B cell (primary cell): ENCODE measurements around the gene RIN3. TPM values are rescaled to one million over a fixed set of nuclear protein-coding genes. Genes with fewer than 3 reads are reported as not detected.

Experiments used
- ATAC-seq: fragments of 200-7000 bp; cut with Tn5 transposase; one replicate; pipeline ENCODE4 v1.10.0; 2021; ENCODE audit warnings: low read depth, mild to moderate bottlenecking, moderate number of reproducible peaks, moderate library complexity
- CTCF ChIA-PET: fragments of 350-600 bp; sonication (Branson Sonifier 250); formaldehyde crosslinking; loops from one replicate; lab custom pipeline; 2021; ENCODE audit warnings: antibody characterized with exemption, inconsistent platforms; lab: Charles Lee
- POLR2A ChIA-PET: fragments of 350-600 bp; sonication (Branson Sonifier 250); formaldehyde crosslinking; loops from one replicate; lab custom pipeline; 2021; ENCODE audit warnings: antibody characterized with exemption; lab: Charles Lee
- DNase-seq: peaks from one replicate; pipeline ENCODE4 v3.0.0; 2013
- H2AFZ ChIP-seq: 2 replicates; pipeline ENCODE4 v1.6.1; 2012; ENCODE audit warnings: mild to moderate bottlenecking, low read depth, low read length; ENCODE audit not compliant: insufficient read depth, poor library complexity, severe bottlenecking
- H3K27ac ChIP-seq, 2 donors: 1 replicate in 1 of 2; 2 replicates in 1 of 2; pipeline ENCODE4 v1.5.1; 2012 to 2013; ENCODE audit warnings: low read length in 2 of 2, mild to moderate bottlenecking in 2 of 2, moderate library complexity in 1 of 2
- H3K27me3 ChIP-seq, 4 experiments: fragments of 200-600 bp in 1 of 4; sonication (generic) in 1 of 4; replicated peaks in 1 of 4; 1 replicate in 2 of 4; 2 replicates in 2 of 4; pipeline versions ENCODE4 v1.6.1 to v1.7.0; 2013 to 2016; ENCODE audit warnings: low read length in 3 of 4, mild to moderate bottlenecking in 2 of 4, mixed read lengths in 1 of 4, moderate library complexity in 1 of 4; ENCODE audit not compliant: insufficient read depth in 4 of 4, control insufficient read depth in 3 of 4; ENCODE audit errors: control extremely low read depth in 1 of 4
- H3K36me3 ChIP-seq, 2 experiments: replicated peaks in 1 of 2; 1 replicate in 1 of 2; 2 replicates in 1 of 2; pipeline versions ENCODE4 v1.6.1 to v1.7.1; 2013; ENCODE audit warnings: low read length in 1 of 2; ENCODE audit not compliant: insufficient read depth in 2 of 2, control insufficient read depth in 1 of 2; ENCODE audit errors: control extremely low read depth in 1 of 2, extremely low read depth in 1 of 2
- H3K4me1 ChIP-seq, 2 donors: fragments of 200-600 bp in 1 of 2; sonication (generic) in 1 of 2; 1 replicate in 1 of 2; 2 replicates in 1 of 2; pipeline versions ENCODE4 v1.5.1 to v1.6.1; 2013 to 2017; ENCODE audit warnings: low read length in 2 of 2; ENCODE audit not compliant: control insufficient read depth in 2 of 2, insufficient read depth in 2 of 2
- H3K4me2 ChIP-seq: replicated peaks from 2 replicates; pipeline ENCODE3; 2012; ENCODE audit warnings: mild to moderate bottlenecking, low read depth, low read length; ENCODE audit not compliant: poor library complexity, severe bottlenecking
- H3K4me3 ChIP-seq, 5 experiments: fragments of 200-600 bp in 1 of 5; sonication (generic) in 1 of 5; 1 replicate in 3 of 5; 2 replicates in 2 of 5; pipeline versions ENCODE4 v1.5.1 to v1.7.0; 2011 to 2016; ENCODE audit warnings: low read length in 4 of 5, mild to moderate bottlenecking in 4 of 5, low read depth in 2 of 5, control low read depth in 1 of 5, moderate library complexity in 1 of 5; ENCODE audit not compliant: insufficient read depth in 1 of 5; ENCODE audit errors: control extremely low read depth in 1 of 5, extremely low read depth in 1 of 5
- H3K79me2 ChIP-seq: fragments of 200-600 bp; sonication (generic); one replicate; pipeline ENCODE4 v1.6.0; 2016; ENCODE audit warnings: low read length; ENCODE audit not compliant: control insufficient read depth, insufficient read depth
- H3K9ac ChIP-seq: fragments of 200-600 bp; sonication (generic); 2 replicates; pipeline ENCODE4 v1.6.1; 2017; ENCODE audit warnings: mild to moderate bottlenecking, low read length, moderate library complexity
- H3K9me3 ChIP-seq, 3 donors: one replicate each; pipeline versions ENCODE4 v1.6.1 to v1.7.1; 2013; ENCODE audit warnings: low read length in 2 of 3; ENCODE audit not compliant: control insufficient read depth in 2 of 3, insufficient read depth in 1 of 3; ENCODE audit errors: control extremely low read depth in 1 of 3
- H4K20me1 ChIP-seq: 2 replicates; pipeline ENCODE4 v1.6.0; 2012; ENCODE audit warnings: mild to moderate bottlenecking, low read length; ENCODE audit not compliant: insufficient read depth, control insufficient read depth, poor library complexity, severe bottlenecking
- H3K27ac Mint-ChIP-seq: one replicate; pipeline ENCODE4 v1.8.0; 2021; ENCODE audit warnings: mixed read lengths
- H3K27me3 Mint-ChIP-seq: one replicate; pipeline ENCODE4 v1.8.0; 2021; ENCODE audit warnings: mixed read lengths
- H3K4me1 Mint-ChIP-seq: one replicate; pipeline ENCODE4 v1.8.0; 2021; ENCODE audit warnings: mixed read lengths
- H3K4me3 Mint-ChIP-seq: one replicate; pipeline ENCODE4 v1.8.0; 2021; ENCODE audit warnings: mixed read lengths
- H3K9me3 Mint-ChIP-seq: one replicate; pipeline ENCODE4 v1.8.0; 2022; ENCODE audit warnings: mixed read lengths; ENCODE audit not compliant: insufficient read depth
- EZH2 ChIP-seq: IDR thresholded peaks from 2 replicates; pipeline ENCODE4 v1.6.1; 2012; ENCODE audit warnings: borderline replicate concordance, low read depth, mild to moderate bottlenecking, moderate library complexity, low read length; ENCODE audit not compliant: insufficient read depth, poor library complexity, severe bottlenecking
- WGBS: methylation state at CpG from one replicate; pipeline ENCODE4 v1.1.5; 2013; ENCODE audit warnings: missing lambda C conversion rate; ENCODE audit not compliant: insufficient coverage; 5-methylcytosine and 5-hydroxymethylcytosine counted together
- intact Hi-C: fragments of 100-400 bp; cut with micrococcal nuclease; formaldehyde crosslinking; loops from one replicate; pipeline ENCODE4 v1.10.0; 2022
- polyA plus RNA-seq: library from polyadenylated mRNA; depleted of rRNA; stranded (reverse); fragments of >200 nt; gene quantifications from 2 replicates; pipeline ENCODE4 v1.2.3, GENCODE V29; 2012
- total RNA-seq, 2 donors: library from RNA; stranded (reverse); fragments of 120-200 nt in 1 of 2; gene quantifications; 1 replicate in 1 of 2; 2 replicates in 1 of 2; pipeline versions ENCODE4 v1.2.3 to v1.2.4, GENCODE V29; 2013 to 2022
- TF ChIP-seq, protein P1 (sequence below): fragments of 200-600 bp; IDR thresholded peaks from one replicate; pipeline ENCODE4 v1.8.0; 2022; ENCODE audit warnings: antibody characterized with exemption, mild to moderate bottlenecking

RIN3 gene
- total and polyA plus RNA-seq, 2 donors (not counting 1 experiment from before 2014, with no cell fraction given): 62.1 to 123 TPM

DNA sequence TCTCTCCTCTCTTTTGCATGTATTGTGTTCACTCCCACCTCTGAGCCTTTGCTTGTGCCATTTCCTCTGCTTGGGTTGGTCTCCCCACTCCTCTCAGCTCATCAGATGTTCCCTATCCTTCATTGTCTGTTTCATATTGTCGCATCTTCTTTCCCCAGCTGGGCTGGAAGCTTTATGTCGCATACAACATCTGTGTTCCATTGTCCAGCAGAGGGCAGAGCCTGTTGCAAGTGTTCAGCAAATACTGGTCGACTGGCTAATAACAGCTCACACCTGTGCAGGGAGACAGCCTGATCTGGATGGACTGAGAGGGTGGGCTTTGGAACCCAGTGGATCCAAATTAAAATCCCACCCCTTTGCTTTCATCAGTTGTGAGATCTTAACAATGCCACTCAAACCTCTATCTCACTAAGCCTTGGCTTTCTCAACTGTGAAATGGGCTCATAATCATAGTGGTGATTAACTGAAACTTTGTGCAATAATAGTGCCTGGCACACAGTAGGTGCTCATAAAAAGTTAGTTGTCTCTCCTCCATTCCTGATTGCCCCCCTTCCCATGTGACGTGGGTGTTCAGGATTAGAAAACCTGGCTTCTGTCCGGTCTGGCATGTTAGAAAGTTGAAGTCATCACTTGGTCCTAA, 75.8 kb downstream of the RIN3 start:
- ATAC-seq (peak; percentile 67), DNase-seq (peak; percentile 66)
- Mint-ChIP-seq H3K27me3 (no peaks in the 10 kb centered on the region), H3K27ac (no peak overlapping the region), H3K9me3 (no peaks in the 10 kb centered on the region), H3K4me3 (no peak overlapping the region), H3K4me1 (peaks cover 59% of the 10 kb centered on the region)
- peaks cover 51 to 56% of the 10 kb centered on the region in 2 donors for H3K4me1 ChIP-seq
- 82% methylated on average over 5 of the region's 5 CpGs for WGBS
- H3K4me2 ChIP-seq: peak overlapping the region; percentile 31
- intact Hi-C loops: loop anchor here (1.0 to 2.0 kb wide), 2 partner anchors 61 to 92 kb away; no protein-coding TSS in a partner anchor
- no peaks in the 10 kb centered on the region for H3K27me3 ChIP-seq
- H3K4me3 ChIP-seq: no peak overlapping the region
- no peak overlapping the region for H2AFZ ChIP-seq
- TF ChIP-seq, protein P1, sequence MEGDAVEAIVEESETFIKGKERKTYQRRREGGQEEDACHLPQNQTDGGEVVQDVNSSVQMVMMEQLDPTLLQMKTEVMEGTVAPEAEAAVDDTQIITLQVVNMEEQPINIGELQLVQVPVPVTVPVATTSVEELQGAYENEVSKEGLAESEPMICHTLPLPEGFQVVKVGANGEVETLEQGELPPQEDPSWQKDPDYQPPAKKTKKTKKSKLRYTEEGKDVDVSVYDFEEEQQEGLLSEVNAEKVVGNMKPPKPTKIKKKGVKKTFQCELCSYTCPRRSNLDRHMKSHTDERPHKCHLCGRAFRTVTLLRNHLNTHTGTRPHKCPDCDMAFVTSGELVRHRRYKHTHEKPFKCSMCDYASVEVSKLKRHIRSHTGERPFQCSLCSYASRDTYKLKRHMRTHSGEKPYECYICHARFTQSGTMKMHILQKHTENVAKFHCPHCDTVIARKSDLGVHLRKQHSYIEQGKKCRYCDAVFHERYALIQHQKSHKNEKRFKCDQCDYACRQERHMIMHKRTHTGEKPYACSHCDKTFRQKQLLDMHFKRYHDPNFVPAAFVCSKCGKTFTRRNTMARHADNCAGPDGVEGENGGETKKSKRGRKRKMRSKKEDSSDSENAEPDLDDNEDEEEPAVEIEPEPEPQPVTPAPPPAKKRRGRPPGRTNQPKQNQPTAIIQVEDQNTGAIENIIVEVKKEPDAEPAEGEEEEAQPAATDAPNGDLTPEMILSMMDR: peak; percentile 64
- TF ChIP-seq EZH2: no peak
- no peak overlapping the region for H3K9ac ChIP-seq
- no peak overlapping the region for H3K27ac ChIP-seq
- POLR2A ChIA-PET: no interaction called here
- peaks cover 6% of the 10 kb centered on the region for H3K79me2 ChIP-seq
- no peaks in the 10 kb centered on the region for H3K9me3 ChIP-seq
- no peaks in the 10 kb centered on the region for H4K20me1 ChIP-seq
- CTCF ChIA-PET: interaction anchor here (0.6 to 6.8 kb wide), 39 partner anchors 9 to 446 kb away, joined by 3 to 94 read pairs (median 5); no protein-coding TSS in a partner anchor
- peaks cover 1 to 2% of the 10 kb centered on the region in 2 experiments for H3K36me3 ChIP-seq

- Mint-ChIP-seq H3K27ac (no peak overlapping the region), H3K4me1 (peaks cover 58% of the 10 kb centered on the region), H3K27me3 (no peaks in the 10 kb centered on the region), H3K4me3 (no peak overlapping the region), H3K9me3 (no peaks in the 10 kb centered on the region)
- Histone ChIP-seq H2AFZ (no peak overlapping the region), H3K27me3 (no peaks in the 10 kb centered on the region), H3K79me2 (peaks cover 6% of the 10 kb centered on the region), H3K4me2 (peak overlapping the region; percentile 31), H3K4me3 (no peak overlapping the region), H3K9me3 (no peaks in the 10 kb centered on the region), H3K4me1 (peaks cover 49 to 50% of the 10 kb centered on the region in 2 donors), H3K27ac (no peak overlapping the region), H3K9ac (no peak overlapping the region), H4K20me1 (no peaks in the 10 kb centered on the region), H3K36me3 (peaks cover 1 to 2% of the 10 kb centered on the region in 2 experiments)
- DNase-seq: no peak
- TF ChIP-seq, protein P1: no peak
- TF ChIP-seq EZH2: no peak
- POLR2A ChIA-PET: interaction anchor here (0.6 kb wide), 1 partner anchor 94 kb away, joined by 4 read pairs; no protein-coding TSS in a partner anchor
- intact Hi-C loops: no loop called here
- no peak for ATAC-seq
- CTCF ChIA-PET: interaction anchor here (0.9 to 6.8 kb wide), 18 partner anchors 8 to 98 kb away, joined by 3 to 94 read pairs (median 12); no protein-coding TSS in a partner anchor
- 82% methylated on average over 2 of the region's 2 CpGs for WGBS
Observed at GRCh38 chr14:92590176-92590575, 76.6 kb downstream of the RIN3 start.
